Measurements from ENCODE around the gene RAB21.

Gene RAB21

DNA sequence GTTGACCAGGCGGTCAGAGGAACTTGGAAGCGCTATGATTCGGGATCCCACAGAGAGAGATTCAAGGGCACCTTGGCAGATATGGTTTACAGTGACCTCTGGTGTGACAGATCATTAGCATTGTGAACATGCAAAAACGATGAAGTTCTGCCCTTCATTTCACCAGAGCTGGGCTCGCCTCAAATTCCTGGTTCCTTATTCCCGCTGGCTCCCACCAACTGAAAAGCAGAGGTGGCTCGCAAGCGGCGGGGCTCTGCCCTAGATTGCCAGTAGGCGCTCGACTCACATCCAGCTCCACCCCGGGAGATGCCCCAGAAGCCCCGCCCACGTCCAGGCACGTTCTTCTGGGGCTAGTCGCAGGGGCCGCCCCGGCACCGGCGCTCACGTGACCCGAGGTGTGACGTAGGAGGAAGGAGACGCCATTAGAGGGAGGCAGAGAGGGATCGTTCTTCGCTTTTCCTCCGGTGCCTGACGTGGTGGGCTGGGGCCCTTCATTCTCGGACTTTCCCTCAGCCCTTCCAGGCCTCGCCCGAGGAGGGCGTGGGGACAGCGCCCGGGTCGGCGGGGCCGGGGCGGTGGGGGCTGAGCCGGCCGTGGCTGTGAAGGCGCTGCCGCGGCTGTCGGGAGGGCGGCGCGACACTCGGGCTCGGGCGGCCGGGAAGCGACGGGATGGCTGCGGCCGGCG lies at the start of gene RAB21:
TSS of gene RAB21 (plus strand) at position 403 of the 685 bp plus-strand sequence. CDS start at position 670, 267 bp downstream.
- DNase-seq (ENCODE audit: low spot score) = peak; percentile 99

DNA sequence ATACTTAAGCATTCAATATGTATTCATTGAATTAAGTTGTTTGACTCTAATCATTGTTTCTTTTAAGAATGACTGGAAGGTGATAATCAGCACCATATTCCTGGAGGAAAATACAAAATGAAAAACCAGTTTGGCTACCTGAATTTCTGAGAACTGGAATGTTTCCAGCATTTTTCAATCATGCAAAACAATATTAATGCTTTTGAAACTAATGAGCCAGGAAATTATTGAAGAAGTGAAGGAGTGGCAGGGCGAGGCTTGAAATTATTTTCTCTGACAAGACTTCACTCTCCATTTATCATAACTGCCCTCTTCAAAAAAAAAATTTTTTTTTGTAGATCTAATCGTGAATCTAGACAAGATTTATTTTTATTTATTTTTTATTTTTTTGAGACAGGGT lies 49.7 kb upstream of the RAB21 start:
- no peak for DNase-seq (ENCODE audit: low spot score)

GRCh38 chr12:71708658-71709057 lies 46.0 kb upstream of the RAB21 start:
- DNase-seq (ENCODE audit: low spot score) = no peak

GRCh38 chr12:71710276-71711125 lies 44.2 kb upstream of the RAB21 start:
- DNase-seq (ENCODE audit: low spot score) = no peak

GRCh38 chr12:71718611-71719010 lies 36.1 kb upstream of the RAB21 start:
- no peak for DNase-seq (ENCODE audit: low spot score)

GRCh38 chr12:71719647-71720370 lies 34.9 kb upstream of the RAB21 start:
- no peak for DNase-seq (ENCODE audit: low spot score)

DNA sequence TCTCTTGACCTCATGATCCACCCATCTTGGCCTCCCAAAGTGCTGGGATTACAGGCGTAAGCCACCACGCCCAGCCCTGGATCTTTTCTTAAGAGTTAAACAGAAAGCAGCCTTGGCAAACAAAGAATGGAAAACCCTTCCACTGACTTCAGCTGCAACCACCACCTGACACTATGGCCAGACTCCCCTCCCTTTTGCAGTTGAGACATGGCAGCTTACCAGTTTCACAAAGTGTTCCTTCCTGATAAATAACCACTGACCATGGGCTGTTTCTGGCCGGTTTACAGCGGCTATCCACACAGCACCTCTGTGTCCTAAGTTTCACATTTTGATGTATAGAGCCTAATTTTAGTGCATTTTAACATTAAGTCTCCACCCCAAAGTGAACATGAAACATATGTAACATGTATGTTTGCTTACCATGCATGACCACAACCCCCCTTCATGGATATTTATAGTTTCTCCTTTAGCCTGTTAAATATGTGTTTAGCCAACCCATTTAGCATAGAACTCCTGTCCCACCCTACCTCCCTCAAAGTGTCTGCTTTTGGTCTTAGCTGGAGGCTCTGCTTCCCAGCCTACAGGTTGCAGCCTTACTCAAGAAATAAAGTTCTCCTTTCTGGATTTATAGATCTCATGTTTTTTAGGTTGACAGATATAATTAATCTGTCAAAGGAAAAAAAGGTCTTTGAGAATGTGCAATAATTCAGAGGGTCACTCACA lies 32.7 kb upstream of the RAB21 start:
- DNase-seq (ENCODE audit: low spot score) = peak; percentile 5

DNA sequence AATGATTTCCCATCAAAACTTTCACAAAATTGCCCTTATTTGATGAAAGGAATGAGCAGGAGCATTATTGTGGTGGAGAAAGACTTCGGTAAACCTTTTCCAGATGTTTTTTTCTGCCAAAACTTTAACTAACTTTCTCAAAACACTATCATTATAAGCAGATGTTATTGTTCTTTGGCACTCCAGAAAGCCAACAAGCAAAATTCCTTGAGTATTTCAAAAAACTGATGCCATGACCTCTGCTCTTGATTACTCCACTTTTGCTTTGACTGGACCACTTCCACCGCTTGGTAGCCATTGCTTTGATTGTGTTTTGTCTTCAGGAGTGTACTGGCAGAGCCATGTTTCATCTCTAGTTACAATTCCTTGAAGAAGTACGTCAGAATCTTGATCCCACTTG lies 29.7 kb upstream of the RAB21 start:
- no peak for DNase-seq (ENCODE audit: low spot score)

DNA sequence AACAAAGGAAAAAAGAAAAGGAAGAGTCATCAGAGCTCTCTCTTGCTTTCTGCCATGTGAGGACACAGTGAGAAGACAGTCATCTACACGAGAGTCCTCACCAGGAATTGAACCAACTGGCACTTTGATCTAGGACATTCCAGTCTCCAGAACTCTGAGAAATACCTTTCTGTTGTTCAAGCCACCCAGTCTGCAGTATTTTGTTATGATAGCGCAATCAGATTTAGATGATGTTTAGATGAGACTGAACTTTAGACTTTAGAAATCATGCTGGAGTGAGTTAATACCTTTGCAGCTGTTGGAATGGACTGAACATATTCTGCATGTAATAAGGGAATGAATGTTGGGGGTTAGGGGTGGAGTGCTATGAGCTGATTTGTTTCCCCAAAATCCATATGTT lies 28.1 kb upstream of the RAB21 start:
- no peak for DNase-seq (ENCODE audit: low spot score)

DNA sequence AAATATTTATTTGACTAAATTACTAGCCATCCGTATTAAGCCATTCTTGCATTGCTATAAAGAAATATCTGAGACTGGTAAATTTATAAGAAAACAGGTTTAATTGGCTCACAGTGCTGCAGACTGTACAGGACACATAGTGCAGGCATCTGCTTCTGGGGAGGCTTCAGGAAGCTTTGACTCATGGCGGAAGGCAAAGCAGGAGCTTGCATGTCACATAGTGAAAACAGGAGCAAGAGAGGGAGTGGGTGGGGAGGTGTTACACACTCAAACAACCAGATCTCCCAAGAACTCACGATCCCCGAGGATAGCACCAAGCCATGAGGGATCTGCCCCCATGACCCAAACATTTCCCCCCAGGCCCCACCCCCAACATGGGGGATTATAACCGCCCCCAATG lies 26.7 kb upstream of the RAB21 start:
- DNase-seq (ENCODE audit: low spot score) = no peak

DNA sequence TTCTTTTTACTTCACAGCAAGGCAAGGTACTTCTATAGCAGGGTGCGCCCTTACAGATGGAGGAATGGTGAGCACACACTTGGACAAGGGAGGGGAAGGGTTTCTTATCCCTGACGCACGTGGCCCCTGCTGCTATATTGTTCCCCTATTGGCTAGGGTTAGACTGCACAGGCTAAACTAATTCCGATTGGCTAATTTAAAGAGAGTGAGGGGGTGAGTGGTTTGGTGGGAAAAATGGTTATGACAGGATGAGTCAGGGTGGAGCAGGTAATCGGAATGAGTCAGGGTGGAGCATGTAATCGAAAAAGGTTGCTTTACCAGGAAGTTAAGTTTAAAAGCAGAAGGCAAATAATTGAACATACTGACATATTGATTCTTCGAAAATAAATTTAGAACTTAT lies 23.7 kb upstream of the RAB21 start:
- no peak for DNase-seq (ENCODE audit: low spot score)

GRCh38 chr12:71731439-71732356 lies 23.0 kb upstream of the RAB21 start:
- DNase-seq (ENCODE audit: low spot score) = no peak

GRCh38 chr12:71732357-71732712 lies 22.3 kb upstream of the RAB21 start:
- no peak for DNase-seq (ENCODE audit: low spot score)

DNA sequence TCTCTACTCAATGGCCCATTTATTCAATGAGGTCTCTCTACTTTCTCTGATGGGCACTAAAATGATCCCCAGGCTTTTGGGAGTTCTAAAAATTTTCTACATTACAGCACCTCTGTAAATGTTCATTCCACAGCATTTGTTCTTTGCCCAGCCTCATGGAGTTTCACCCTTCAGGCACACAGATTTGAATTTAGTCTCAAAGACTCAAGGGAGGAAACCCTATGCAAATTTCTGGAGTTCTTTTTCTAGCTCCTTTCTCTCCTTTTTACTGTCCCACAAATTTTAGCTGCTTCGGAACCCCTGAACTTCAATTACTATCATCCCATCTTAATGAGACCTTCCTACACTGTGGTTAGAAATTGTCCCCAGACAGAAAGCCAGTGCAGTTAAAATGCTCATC lies 17.5 kb upstream of the RAB21 start:
- no peak for DNase-seq (ENCODE audit: low spot score)

DNA sequence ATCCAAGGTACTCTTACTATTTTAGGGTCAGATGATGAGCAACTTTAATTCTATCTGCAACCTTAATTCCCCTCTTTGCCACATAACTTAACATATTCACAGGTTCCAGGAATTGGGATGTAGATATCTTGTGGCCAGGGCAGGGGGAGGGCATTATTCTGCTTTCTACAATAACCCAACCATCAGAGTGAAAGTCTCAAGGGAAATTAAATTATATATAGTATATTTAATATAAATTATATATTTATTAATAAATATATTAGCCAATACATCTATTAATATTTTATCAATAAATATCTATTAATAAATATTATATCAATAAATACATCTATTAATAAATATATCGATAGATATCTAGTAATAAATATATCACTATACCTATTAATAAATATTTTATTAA lies 11.7 kb upstream of the RAB21 start:
- no peak for DNase-seq (ENCODE audit: low spot score)

GRCh38 chr12:71744522-71745300 lies 10.0 kb upstream of the RAB21 start:
- DNase-seq (ENCODE audit: low spot score) = no peak

GRCh38 chr12:71746974-71747611 lies 7.6 kb upstream of the RAB21 start:
- DNase-seq (ENCODE audit: low spot score) = peak; percentile 72

- DNase-seq (ENCODE audit: low spot score) = no peak
Measured at GRCh38 chr12:71748081-71748850, 6.4 kb upstream of the RAB21 start.

DNA sequence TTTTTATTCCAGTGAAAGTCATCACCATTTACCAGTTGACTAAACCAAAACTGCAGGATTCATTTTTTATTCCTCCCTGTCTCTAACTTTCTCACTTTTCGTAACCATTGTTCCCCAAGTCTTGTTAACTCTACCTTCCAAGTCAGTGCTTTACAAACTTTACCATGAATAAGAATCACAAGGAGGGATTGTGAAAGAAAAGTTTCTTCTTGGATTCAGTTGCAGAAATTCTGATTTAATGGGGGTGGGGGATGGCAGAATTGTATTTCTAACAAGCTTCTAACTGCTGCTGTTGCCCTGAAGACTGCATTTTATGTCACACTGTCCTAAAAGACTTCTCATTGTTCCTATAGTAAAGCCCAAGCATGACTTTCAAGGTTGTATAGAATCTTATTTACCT lies 5.0 kb upstream of the RAB21 start:
- DNase-seq (ENCODE audit: low spot score) = no peak

Measured in hematopoietic multipotent progenitor cell treated with erythropoietin and hydrocortisone succinate and interleukin-3 and kit ligand, for 15 days (in vitro differentiated cells).